HG02884 (cell line): ENCODE data around the gene CHST9.
"Not testable (repeated sequence)": the region's sequence is repeated elsewhere in the genome, so short reads cannot be mapped to it uniquely, and the experiment has no call there.

ENCODE experiments used
- ATAC-seq: cut with Tn5 transposase; IDR thresholded peaks from one replicate; pipeline ENCODE4 v1.9.1; 2021; ENCODE audit warnings: mild to moderate bottlenecking, moderate library complexity; ENCODE audit not compliant: unreplicated experiment

The CHST9 gene

DNA sequence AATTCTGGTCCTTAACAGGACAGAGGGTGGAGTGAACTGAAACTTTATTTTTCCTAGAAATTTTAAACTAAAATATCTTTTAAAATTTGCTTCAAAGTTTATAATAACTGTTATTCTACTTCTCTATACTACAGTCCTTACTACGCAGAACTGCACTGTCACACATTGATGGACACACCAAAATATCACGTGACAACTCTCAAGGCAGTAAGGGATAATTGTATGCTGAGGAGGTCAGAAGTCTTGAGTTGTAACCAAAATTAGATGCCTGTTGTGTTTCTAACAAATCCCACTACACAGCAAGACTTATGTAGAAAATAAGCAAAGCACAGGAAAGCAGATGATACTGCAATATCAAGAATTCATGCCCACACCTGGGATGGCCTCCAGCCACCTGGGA, 76.3 kb downstream of the CHST9 start:
- no peak for ATAC-seq

DNA sequence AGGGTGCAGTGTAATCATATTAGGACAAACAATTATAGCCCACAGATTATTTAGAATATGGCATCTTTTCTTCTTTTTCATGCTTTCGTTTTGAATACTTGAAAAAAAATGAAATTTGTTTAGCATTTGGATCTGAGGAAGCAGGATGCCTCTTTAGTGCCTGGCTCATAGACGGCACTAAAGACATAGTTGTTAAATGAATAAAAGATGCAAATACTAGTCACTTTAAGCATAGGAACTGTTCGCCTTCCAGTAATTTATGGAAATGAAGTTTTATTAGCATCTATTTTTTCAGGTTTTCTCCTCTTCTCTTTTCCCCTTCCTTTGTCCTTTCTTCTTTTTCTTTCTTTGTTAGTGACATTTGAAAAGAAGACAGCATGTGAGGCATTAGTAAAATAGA, 80.4 kb downstream of the CHST9 start:
- ATAC-seq: no peak

DNA sequence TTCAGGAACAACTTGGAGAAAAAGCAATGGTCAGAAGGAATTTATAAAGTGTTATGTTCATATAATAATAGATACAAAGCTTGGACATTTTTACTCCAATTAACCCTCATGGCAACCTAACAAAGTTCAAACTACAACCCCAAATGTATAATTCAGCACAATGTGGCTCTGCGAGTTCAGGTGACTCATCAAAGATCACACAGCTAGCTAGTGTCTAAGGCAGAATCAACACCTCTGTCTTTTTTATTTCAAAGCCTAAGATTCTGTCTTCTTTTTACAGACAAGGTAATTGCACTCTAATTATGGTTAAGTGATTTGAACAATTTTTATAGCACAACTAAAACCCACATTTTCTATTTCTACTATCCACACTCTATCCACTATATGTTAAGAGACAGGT, 90.5 kb downstream of the CHST9 start:
- ATAC-seq: no peak

DNA sequence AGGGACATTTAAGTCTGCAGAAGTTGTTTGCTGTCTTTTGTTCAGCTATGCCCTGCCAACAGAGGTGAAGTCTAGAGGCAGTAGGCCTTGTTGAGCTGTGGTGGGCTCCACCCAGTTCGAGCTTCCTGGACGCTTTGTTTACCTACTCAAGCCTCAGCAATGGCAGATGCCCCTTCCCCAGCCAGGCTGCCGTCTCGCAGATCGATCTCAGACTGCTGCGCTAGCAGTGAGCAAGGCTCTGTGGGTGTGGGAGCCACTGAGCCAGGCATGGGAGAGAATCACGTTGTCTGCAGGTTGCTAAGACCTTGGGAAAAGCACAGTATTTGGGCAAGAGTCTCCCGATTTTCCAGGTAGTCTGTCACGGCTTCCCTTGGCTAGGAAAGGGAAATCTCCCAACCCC, 91.8 kb downstream of the CHST9 start:
- ATAC-seq: not testable (repeated sequence)

DNA sequence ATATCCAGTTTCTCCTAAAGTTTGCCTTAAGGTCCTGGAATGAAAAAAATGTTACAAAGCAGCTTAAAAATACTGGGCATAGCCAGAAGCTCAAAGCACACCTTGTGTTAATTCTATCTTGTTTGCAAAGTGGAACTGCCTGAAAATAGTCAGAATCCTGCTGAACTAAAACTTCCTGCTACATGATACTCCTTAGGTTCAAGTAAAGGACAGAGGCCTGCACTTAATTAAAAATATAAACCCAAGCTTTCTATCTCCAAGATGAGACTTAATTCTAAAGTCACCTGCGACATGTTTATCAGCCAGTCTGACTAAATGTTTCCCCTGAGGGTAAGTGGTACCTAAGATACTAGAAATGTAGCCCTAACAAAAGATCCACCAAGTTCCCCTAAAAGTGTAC, 103.4 kb downstream of the CHST9 start:
- ATAC-seq: no peak

DNA sequence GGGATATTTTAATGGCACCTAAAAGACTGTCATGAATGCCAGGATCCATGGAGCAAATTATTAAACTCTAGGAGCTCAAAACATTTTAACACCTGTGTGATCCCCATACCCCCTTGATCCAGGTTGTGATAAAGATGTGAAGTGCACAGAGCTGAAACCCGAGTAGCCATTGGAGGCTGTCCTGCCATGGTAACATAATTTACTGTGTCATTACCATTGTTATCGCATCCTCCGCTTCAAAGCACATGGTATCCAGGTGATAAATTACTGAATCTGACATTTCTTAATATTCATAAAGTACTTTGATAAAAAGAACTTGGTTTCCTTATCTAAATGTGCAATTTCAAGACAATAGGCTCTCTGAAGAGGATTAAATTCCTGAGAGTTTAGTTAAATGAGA, 109.3 kb downstream of the CHST9 start:
- ATAC-seq: no peak

DNA sequence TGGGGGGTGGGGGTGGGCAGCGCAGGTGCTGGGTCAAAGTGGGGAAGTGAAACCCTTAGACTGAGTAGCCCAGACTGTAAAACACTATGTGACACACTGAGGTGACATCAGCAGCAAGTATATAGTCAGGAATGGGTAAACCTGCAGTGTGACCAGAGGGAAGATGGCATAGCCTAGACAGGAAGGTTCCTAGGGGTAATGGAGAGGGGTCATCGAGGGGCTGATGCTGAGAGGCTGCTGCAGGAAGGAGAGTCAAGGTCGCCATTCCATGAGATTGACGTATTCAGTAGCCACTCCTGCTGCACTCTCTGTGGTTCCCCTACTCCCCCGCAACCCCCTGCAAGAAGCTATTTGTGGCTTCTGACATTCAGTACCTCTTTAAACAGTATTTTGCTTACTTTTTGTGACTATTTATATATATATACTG, 111.7 kb downstream of the CHST9 start:
- ATAC-seq: peak; percentile 97

DNA sequence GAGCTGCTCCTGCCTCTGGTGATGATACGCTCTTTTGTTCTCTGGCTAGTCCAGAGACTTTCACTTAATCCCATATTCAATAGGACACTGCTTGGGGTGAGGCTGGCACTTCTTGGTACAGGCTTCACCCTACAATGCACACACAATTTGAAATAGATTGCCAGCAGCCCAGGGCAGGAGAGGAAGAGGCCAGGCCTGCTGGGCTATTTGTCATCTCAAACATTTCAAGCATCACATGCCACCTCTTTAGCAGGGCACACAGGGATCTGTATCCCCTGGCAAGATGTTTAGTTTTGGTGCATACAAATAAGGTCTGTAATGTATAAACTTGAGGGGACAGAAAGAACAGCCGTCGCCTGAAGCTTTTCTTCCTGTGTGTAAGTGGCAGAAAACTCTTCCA, 120.4 kb downstream of the CHST9 start:
- no peak for ATAC-seq

DNA sequence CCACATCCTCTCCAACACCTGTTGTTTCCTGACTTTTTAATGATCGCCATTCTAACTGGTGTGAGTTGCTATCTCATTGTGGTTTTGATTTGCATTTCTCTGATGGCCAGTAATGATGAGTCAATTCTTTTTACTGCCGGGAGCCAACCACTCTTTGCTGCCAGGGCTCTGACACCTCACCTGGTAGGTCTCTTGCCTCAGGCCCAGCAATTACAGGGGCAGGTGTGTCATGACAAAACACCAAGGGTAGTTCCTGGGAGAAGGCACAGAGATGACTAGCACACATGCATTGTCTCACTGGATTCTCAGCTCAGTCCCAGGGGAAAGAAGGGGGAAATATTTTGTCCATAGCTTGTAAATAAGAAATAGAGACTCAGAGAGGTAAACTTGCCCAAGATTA, 122.3 kb downstream of the CHST9 start:
- no peak for ATAC-seq

DNA sequence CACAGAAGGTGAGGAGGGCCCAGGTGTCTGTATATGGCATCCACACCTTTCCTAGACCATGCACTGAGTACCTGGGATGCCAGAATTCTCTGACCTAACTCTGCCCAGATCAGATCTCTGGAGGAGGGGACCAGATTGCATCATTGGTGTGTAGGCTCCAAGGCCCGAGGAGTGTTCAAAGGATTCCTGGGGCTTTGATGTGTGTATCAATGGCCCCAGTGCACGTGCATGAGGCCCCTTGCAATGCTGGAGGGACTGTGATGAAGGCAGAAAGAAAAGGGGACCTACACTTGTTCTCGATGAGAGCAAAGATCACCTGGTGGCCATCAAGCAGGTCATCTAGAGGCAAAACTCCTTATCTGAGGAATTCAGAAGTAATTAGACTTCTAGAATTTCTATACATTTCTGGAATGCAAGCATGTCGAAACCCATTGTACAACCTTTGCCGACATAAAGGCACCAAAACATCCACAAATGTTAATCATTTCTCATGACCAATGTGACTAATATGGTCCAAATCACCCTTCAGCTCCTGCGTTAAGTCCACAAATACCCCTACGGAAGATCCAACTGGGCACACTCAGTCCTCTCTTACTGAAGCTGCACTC, 123.5 kb downstream of the CHST9 start:
- ATAC-seq: no peak

DNA sequence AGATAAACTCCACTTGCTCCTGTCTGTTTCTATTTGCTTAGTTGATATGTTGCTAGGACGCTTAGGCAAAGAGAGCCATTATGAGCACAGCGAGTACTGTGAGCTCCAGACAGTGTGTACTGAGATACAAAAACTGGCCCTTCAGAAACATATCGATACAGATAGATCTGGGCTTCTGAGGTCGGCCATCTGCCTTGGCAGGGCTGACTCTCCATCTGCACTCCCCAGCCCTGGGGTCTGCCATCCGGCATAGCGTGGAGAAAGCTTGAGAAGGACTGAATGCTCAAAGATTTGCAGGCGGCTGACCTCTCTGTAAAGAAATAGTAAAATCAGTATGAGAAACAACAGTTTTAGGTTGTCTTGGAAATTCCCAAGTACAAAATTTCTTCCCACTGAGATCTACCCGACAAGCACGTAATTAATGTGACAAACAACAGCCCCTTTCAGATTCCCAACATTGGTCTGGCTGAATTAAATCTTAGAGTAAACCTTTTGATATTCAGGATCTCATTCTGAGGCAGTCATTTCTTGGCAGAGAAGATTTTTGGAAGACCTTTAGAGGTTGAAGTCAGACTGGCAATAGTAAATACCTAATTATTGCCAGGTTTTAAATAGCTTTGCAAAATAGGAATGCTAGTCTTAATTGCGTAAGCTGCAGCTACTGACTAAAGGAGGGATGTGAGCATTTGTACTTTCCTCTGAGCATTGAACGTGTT, 127.4 kb downstream of the CHST9 start:
- no peak for ATAC-seq

DNA sequence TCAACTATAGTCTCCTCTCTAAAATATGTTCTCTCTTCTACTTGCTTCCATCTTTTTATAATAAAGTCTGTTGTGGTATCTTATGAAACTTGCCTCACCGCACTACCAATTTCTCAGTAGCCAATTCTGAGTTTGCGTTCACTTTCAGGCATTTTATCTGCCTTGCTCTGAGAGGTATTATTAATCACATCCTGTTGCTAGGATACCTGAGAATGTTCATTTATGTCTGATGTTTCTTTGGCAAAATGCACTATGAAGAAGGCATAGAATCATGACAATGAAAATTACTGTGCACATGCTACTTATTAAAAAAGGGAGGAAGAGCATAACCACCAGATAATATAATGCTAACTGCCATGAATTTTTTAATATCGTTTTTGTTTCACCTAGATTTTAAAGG, 130.2 kb downstream of the CHST9 start:
- no peak for ATAC-seq

DNA sequence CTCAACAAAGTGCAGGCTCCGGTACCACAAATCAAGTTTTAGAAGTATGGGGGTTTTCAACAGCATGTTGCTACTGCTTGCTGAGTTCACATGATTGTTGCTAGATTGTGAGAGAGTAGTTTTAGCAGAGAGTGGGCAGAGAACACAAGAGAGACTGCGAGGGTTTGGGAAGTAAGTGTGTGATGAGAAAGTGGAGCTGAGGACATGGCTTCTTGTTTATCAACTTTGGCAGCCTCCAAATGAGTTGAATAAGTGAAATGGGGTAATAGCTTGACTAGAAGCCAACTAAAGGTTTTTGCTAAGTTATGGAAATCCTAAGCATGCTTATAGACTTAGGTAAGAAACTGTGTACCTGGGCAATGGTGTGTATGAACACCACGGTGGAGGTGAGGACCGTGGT, 135.1 kb downstream of the CHST9 start:
- ATAC-seq: no peak

DNA sequence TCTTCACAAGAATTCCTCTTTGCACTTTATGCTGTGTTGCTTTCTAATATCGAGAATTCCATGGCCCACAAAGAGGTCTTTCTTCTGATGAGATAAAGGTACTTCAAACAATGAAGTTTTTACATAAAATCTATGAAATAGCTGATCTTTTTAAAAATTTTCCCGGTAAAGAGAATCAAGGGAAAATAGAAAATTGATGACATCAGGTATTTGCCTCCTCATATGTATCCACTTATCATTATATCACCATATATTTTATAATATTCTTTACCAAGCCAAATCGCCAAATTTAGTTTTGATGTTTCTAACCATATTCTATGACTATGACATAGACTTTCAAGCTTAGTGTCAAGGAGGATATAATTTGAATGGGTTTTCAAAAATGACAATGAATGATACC, 139.8 kb downstream of the CHST9 start:
- no peak for ATAC-seq

DNA sequence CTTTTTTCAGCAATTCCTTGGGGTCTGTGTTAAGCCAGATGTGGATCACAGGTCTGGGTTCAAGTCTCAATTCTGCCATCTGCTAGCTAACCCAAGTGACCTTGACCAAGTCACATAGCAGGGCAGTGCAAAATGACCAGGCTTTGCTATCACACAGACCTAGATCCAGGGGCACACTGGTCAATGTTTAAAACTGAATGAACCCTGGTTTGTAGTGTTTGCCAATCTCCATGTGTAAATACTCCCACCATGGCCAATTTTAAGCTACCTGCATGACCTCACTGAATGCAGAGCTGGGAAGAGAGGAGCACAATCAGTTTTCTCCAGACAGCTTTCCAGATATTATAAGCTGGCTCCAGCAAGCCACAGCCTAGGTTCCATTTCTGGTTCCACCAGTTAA, 142.9 kb downstream of the CHST9 start:
- no peak for ATAC-seq

DNA sequence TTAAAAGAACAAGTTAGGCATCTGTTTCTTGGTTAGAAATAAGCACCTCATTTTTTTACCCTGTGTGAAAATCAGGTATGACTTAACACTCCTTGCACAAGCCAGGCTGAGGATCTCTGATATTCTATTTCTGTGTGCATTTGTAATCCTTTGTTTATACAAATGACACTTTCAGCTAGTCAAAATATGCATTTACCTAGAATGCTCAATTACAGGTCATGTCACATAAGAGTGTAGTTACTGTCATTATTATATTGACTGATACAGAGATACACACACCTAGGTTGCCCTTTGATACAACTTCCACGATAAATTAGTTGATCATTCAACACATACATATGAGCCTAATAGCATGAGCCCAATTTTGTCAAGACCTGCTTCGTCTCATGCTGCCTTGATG, 144.3 kb downstream of the CHST9 start:
- ATAC-seq: no peak

DNA sequence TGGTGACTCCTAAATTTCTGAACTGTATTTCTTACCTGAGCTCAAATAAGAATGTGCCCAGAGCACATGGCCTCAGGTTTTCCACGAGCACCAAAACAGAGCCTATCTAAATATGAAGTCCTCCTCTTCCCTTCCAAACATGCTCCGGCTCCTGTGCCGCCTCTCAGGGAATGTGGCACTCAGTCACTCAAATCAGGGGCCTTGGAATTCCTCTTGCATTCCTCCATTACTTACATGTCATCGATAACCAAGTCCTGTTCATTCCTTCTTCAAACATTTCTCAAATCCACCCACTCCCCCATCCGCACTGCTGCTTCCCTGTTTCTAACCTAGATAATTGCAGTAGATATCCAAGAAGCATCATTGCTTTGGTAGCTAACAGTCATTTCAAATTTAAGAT, 151.4 kb downstream of the CHST9 start:
- no peak for ATAC-seq

DNA sequence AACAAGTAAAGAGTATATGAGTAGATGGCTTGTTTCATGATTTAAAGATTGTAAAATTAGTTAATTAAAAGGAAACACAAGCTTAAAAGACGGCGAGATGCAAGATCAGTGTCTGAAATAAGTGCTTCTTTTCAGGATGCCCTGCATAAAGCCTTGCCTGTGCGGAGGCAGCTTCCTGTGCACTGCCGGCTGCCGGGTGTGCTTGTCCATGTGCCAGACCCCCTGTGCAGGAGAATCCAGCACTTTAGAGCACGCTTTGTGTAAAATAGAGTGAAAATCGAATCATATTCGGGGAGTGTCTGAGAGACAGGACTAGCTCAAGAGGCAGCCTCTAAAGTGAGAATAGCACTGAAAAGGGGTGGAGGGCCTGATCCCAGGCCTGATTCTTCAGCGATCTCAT, 154.7 kb downstream of the CHST9 start:
- ATAC-seq: no peak

DNA sequence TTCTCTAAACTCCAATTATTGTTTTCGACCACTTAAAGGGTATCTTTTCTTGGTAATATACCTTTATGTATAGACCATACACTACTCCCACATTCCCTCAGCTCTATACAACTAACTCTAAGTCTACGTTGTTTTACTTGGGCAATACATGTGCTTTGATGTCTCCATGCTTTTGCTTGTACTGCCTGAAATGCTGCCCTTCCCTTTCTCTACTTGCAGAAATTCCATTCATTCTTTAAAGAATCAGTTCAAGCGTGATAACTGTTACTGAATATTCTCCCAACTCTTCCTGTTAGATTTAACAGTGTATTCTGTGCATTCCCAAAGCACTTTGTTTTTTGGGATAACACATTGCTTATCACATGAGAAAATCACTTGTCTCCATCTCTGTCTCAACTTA, 162.6 kb downstream of the CHST9 start:
- ATAC-seq: no peak

DNA sequence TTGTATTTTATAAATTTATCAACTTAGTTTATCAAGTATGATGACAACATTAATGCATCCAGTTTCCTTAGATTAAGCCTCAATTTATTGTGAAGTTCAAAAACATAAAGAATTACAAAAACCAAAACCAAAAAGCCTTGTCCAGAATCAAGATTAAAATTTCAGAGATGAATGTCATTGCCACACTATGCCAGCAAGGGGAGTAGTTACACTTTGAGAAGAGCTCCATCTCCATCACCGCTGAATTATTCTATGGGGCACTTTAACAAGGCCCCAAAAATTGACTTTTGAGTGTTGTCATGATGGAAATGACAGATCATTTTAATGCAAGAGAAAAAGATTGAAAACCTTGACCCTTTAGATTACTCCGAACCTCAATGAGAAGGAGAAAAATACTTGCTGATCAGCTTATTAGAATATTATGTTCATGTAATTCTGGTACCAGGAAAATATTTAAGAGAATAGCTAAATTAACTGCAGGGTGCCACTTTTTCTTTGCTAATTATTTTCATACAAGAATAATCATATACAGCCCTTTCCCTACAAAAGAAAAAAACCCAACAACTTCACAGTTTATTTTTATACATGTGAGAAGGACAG, 167.1 kb downstream of the CHST9 start:
- no peak for ATAC-seq

DNA sequence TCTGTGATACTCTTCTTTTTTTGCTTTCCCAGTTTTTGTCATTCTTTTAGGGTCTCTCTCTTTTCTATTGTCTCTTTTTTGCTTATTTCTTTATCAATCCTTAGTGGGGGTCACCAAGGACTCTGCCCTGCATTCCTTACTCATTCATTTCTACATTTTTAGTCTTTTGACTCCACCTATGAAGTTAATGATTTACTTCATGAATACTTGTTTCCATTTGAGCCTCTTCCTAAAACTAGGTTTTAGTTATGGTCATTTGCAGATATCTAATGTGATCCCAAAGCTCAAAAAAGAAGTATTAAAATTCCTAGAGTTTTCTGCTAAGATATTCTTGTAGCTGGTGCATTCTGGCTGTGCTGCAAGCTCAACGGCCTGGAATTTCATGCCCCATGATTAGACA, 170.3 kb downstream of the CHST9 start:
- no peak for ATAC-seq

DNA sequence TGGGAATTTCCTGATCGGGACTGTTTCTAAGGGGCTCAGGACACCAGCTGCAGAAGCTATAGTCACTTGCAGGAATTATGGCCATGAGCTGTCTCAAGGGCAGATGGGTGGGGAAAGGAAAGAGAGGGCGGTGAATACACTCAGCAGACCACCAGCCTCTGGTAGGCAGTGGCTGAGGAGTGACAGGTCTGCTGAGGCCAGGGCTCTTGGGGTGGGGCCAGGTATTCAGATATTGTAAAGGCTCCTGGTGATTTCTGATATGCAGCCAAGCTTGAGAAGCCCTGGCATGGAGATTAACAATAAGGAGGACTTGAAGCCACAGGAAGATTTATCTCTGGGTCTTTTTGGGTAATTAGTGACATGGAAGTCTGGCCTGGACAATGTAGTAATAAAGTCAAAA, 174.3 kb downstream of the CHST9 start:
- no peak for ATAC-seq

DNA sequence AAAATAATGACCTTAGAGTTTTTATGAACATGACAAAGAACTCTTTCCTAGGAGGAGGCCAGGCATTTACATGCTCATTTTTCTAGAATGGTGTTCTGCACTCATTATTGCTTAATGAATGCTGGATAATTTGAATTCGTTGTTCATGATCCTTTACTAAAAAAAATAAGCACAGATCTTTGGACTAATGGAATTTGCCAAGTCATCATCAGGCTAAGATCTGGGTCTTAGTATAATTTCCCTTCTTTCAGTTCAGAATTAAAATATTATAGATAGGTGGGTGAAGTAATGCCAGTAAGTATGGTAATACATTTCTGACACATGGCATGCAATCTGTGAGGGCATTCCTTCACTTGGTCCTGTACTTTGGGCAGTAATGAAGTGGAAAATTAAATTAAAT, 175.8 kb downstream of the CHST9 start:
- no peak for ATAC-seq
